ENCODE data around the gene COL4A2.

Gene COL4A2

GRCh38 chr13:110432522-110432921 lies 125.4 kb downstream of the COL4A2 start:
- no peaks in the 10 kb centered on the region for H3K9me3 Mint-ChIP-seq
- no peaks in the 10 kb centered on the region for H3K4me1 Mint-ChIP-seq (ENCODE audit: low read depth)
- H3K36me3 Mint-ChIP-seq (ENCODE audit: low read depth), result no peaks in the 10 kb centered on the region
- H3K4me3 Mint-ChIP-seq, result no peak overlapping the region
- H3K27ac Mint-ChIP-seq, result no peak overlapping the region
- H3K27me3 Mint-ChIP-seq, result peaks cover 73% of the 10 kb centered on the region
- no peak for DNase-seq

DNA sequence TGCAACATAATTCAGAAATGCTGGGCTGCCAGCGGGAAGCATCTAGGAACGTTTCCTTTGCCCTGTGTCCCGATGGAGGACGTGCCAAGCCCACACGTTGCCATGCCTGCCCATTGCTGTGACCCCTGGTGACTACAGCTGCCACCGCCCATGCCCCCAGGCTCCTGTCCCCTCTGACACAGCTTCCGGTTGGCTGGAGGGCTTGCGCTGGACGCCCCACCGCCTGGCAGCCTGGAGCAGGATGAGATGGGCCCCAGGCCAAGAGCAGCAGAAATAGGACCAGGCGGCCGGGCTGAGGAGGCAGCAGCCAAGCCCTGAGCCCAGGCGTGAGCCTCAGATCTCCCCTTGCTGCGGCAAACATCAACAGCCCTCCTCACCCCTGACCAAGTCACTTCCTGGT lies 125.9 kb downstream of the COL4A2 start:
- DNase-seq, result no peak
- H3K4me3 Mint-ChIP-seq, result no peak overlapping the region
- H3K4me1 Mint-ChIP-seq (ENCODE audit: low read depth), result no peaks in the 10 kb centered on the region
- no peaks in the 10 kb centered on the region for H3K9me3 Mint-ChIP-seq
- peaks cover 73% of the 10 kb centered on the region for H3K27me3 Mint-ChIP-seq
- no peak overlapping the region for H3K27ac Mint-ChIP-seq
- H3K36me3 Mint-ChIP-seq (ENCODE audit: low read depth), result no peaks in the 10 kb centered on the region

- Mint-ChIP-seq H3K27me3 (peaks cover 73% of the 10 kb centered on the region), H3K36me3 (ENCODE audit: low read depth) (no peaks in the 10 kb centered on the region), H3K27ac (no peak overlapping the region), H3K4me3 (no peak overlapping the region), H3K9me3 (no peaks in the 10 kb centered on the region), H3K4me1 (ENCODE audit: low read depth) (no peaks in the 10 kb centered on the region)
- no peak for DNase-seq
Observed at GRCh38 chr13:110434629-110435028, 127.5 kb downstream of the COL4A2 start.

- H3K9me3 Mint-ChIP-seq, result no peaks in the 10 kb centered on the region
- H3K27ac Mint-ChIP-seq, result no peak overlapping the region
- no peaks in the 10 kb centered on the region for H3K4me1 Mint-ChIP-seq (ENCODE audit: low read depth)
- no peak overlapping the region for H3K4me3 Mint-ChIP-seq
- H3K27me3 Mint-ChIP-seq, result peaks cover 72% of the 10 kb centered on the region
- DNase-seq, result no peak
- H3K36me3 Mint-ChIP-seq (ENCODE audit: low read depth), result no peaks in the 10 kb centered on the region
Observed at GRCh38 chr13:110435331-110435730, 128.2 kb downstream of the COL4A2 start.

DNA sequence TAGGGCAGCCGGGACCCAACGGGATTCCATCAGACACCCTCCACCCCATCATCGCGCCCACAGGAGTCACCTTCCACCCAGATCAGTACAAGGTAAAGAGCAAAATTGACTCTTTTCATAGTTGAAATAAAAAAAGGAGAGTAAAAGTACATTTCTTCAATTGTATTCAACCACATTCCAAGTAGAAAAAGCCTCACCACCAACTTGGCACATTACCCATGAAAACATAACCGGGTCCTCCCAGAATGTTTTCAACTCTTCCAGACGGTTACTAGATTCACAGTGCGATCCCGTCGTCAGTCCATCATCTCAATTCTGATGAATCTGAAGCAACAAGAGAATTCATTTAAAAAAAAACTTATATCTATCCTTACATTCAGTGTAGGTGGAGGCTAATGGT lies 129.2 kb downstream of the COL4A2 start:
- H3K27me3 Mint-ChIP-seq, result peaks cover 71% of the 10 kb centered on the region
- H3K4me1 Mint-ChIP-seq (ENCODE audit: low read depth), result no peaks in the 10 kb centered on the region
- H3K36me3 Mint-ChIP-seq (ENCODE audit: low read depth), result no peaks in the 10 kb centered on the region
- no peaks in the 10 kb centered on the region for H3K9me3 Mint-ChIP-seq
- DNase-seq, result no peak
- no peak overlapping the region for H3K4me3 Mint-ChIP-seq
- no peak overlapping the region for H3K27ac Mint-ChIP-seq

DNA sequence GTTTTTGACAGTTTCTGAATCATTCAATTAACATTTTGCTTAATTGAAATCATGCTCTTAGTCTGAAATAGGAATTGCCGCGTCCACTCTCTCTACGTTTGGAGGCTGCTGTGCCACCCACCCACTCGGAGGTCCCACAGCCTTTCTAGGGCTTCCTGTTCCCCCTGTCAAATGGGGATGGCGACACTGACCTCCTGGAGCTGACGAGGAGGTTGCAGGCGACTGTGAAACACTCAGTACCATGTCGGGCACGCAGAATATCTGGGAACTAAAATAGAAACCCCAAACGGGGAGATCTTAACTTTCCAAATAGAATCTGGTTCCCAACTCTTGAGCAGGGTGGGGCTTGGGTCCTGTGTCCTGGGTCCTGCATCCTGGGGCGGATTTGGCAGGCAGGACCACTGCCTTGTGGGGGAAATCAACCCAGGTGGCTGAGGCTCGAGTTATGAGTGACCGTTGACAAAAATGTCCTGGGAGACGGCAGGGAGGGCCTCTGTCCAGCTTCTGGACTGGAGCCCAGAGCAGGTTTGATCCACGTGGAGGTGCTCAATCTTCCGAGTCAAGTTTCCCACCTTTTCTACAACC lies 129.8 kb downstream of the COL4A2 start:
- peaks cover 68% of the 10 kb centered on the region for H3K27me3 Mint-ChIP-seq
- H3K9me3 Mint-ChIP-seq, result no peaks in the 10 kb centered on the region
- no peaks in the 10 kb centered on the region for H3K4me1 Mint-ChIP-seq (ENCODE audit: low read depth)
- no peak overlapping the region for H3K4me3 Mint-ChIP-seq
- no peak overlapping the region for H3K27ac Mint-ChIP-seq
- H3K36me3 Mint-ChIP-seq (ENCODE audit: low read depth), result no peaks in the 10 kb centered on the region
- no peak for DNase-seq

DNA sequence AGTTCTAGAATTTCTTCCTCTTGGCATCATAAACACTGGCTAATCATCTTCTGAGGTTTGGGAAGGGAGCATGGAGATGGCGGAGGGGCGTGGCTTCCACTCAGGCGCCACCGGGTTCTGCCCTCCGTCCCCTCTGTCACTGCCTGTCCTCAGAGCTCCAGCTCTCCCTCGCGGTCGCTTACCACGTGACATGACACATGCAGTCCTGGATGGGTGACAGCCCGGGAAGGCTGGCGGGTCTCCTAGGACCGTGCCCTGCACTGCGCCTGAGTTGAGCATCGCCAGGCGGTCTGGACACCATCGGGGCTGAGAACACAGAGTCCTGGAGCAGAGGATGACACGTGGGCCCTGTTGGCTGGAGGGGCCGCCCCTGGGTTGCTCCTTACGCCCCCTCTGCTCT lies 131.1 kb downstream of the COL4A2 start:
- Mint-ChIP-seq H3K4me3 (no peak overlapping the region), H3K27me3 (peaks cover 70% of the 10 kb centered on the region), H3K27ac (no peak overlapping the region), H3K36me3 (ENCODE audit: low read depth) (no peaks in the 10 kb centered on the region), H3K9me3 (no peaks in the 10 kb centered on the region), H3K4me1 (ENCODE audit: low read depth) (no peaks in the 10 kb centered on the region)
- DNase-seq, result no peak

DNA sequence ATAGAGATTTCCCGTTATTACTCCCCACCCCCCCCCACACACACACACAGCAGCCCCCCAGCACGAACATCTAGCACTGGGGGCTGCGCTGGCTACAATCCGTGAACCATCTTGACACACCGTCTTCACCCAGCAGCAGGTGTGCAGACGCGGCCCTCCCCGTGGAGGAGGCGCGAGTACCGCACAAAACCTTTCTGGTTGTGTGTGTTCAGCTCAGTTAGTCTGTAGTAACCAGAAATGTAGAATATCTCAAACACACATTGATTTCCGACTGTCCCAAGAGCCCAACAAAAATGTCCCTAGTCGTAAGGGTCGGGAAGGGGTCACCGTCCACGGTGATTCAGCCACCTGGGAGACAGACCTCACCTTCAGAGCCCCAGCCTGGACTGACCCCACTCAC lies 131.7 kb downstream of the COL4A2 start:
- DNase-seq, result no peak

GRCh38 chr13:110440946-110441731 lies 134.1 kb downstream of the COL4A2 start:
- Mint-ChIP-seq H3K27me3 (peaks cover 75% of the 10 kb centered on the region), H3K36me3 (ENCODE audit: low read depth) (no peaks in the 10 kb centered on the region), H3K4me3 (no peak overlapping the region), H3K9me3 (no peaks in the 10 kb centered on the region), H3K4me1 (ENCODE audit: low read depth) (no peaks in the 10 kb centered on the region), H3K27ac (no peak overlapping the region)
- no peak for DNase-seq

More for the DNA sequence above, 131.7 kb downstream of the COL4A2 start:
- peaks cover 70% of the 10 kb centered on the region for H3K27me3 Mint-ChIP-seq
- H3K9me3 Mint-ChIP-seq, result no peaks in the 10 kb centered on the region
- no peak overlapping the region for H3K4me3 Mint-ChIP-seq
- no peaks in the 10 kb centered on the region for H3K36me3 Mint-ChIP-seq (ENCODE audit: low read depth)
- H3K27ac Mint-ChIP-seq, result no peak overlapping the region
- no peaks in the 10 kb centered on the region for H3K4me1 Mint-ChIP-seq (ENCODE audit: low read depth)

DNA sequence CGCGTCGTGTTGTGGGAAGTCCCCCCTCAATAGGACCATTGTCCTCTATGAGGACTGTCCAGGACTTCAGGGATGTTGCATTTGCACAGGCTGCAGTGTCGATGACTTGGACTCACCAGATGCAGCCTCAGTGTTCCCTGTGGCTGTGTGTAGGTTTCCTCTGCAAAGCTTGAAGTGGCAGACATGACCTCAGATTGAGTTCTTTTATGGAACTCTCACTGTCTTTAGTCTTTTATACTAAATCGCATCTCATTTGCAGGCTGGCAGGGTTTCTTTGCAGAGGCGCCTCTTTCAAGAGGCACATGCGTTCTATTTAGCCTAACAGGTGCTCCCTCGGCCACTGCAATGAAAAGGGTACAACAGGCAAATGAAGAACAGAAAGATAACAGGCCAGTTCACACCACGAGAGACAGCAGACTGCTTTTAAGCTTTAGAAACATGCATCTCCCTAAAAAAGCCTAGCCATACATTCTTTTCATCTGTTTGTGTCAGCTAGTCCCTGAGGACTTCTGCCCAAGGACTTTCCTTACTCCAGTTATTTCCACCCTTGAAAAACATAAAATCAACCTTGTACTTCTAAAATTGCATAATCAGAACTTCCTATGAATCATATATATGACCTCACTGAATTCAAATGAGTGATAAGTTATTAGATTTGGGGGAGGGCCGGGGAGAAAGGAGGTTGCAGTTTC lies 136.0 kb downstream of the COL4A2 start:
- Mint-ChIP-seq H3K36me3 (ENCODE audit: low read depth) (no peaks in the 10 kb centered on the region), H3K27me3 (peaks cover 83% of the 10 kb centered on the region), H3K9me3 (no peaks in the 10 kb centered on the region), H3K27ac (no peak overlapping the region), H3K4me3 (no peak overlapping the region), H3K4me1 (ENCODE audit: low read depth) (no peaks in the 10 kb centered on the region)
- DNase-seq, result no peak

- Mint-ChIP-seq H3K36me3 (ENCODE audit: low read depth) (no peaks in the 10 kb centered on the region), H3K27ac (no peak overlapping the region), H3K4me1 (ENCODE audit: low read depth) (no peaks in the 10 kb centered on the region), H3K4me3 (no peak overlapping the region), H3K9me3 (no peaks in the 10 kb centered on the region), H3K27me3 (peaks cover 84% of the 10 kb centered on the region)
- no peak for DNase-seq
Observed at GRCh38 chr13:110443622-110444225, 136.6 kb downstream of the COL4A2 start.

- Mint-ChIP-seq H3K9me3 (no peaks in the 10 kb centered on the region), H3K36me3 (ENCODE audit: low read depth) (no peaks in the 10 kb centered on the region), H3K27me3 (peaks cover 84% of the 10 kb centered on the region), H3K4me3 (no peak overlapping the region), H3K27ac (no peak overlapping the region), H3K4me1 (ENCODE audit: low read depth) (no peaks in the 10 kb centered on the region)
- no peak for DNase-seq
Observed at GRCh38 chr13:110444226-110444653, 137.2 kb downstream of the COL4A2 start.

GRCh38 chr13:110445183-110445582 lies 138.1 kb downstream of the COL4A2 start:
- DNase-seq, result no peak
- Mint-ChIP-seq H3K27ac (no peak overlapping the region), H3K9me3 (no peaks in the 10 kb centered on the region), H3K27me3 (peaks cover 83% of the 10 kb centered on the region), H3K4me1 (ENCODE audit: low read depth) (no peaks in the 10 kb centered on the region), H3K36me3 (ENCODE audit: low read depth) (no peaks in the 10 kb centered on the region), H3K4me3 (no peak overlapping the region)

DNA sequence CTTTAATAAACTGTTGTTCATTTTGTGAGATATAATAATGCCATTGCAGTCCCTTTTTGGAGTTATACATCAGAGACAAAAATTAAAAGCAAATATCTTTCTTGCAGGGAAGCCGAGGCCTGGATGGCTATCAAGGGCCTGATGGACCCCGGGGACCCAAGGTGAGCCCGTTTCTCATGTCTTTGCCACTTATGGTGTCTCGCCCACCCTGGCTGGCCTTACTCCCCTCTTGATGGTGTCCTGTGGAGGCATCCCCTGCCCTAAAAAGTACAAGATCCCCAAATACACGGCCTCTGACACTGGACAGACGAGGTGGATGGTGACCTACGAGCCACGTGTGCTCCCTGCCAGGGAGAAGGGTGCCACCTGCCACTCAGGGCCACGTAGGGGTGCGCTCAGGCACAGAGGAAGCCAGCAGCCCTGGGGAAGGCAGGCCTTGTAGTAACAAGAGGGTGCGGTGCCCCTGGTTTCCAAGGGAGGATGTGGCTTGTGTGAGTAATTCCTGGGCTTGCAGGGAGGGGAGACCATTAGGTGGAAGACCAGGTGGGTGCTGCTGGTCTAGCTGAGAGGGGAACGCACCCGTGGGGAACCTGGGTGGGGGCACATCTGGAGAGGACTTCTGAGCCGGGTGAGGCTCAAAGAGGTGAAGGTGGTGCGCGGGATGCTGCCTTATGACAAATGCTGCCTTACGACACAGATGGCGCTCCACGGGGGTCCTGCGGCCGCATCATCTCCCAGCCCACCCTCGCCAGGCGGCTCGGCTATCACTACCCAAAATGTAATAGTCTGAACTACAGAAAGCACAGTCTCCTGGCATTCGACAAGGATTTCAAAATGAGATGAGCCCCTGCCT lies 138.9 kb downstream of the COL4A2 start:
- H3K27ac Mint-ChIP-seq, result no peak overlapping the region
- DNase-seq, result no peak

More for the DNA sequence above, 138.9 kb downstream of the COL4A2 start:
- Mint-ChIP-seq H3K36me3 (ENCODE audit: low read depth) (no peaks in the 10 kb centered on the region), H3K27me3 (peaks cover 83% of the 10 kb centered on the region), H3K4me3 (no peak overlapping the region), H3K9me3 (no peaks in the 10 kb centered on the region), H3K4me1 (ENCODE audit: low read depth) (no peaks in the 10 kb centered on the region)
